Measurements from ENCODE around the gene SCRN1.

SCRN1 gene

GRCh38 chr7:29958667-29959358 lies 30.8 kb downstream of the SCRN1 start:
- no peak for DNase-seq (ENCODE audit: low spot score)
- TF ChIP-seq CTCF (IDR thresholded peaks at IDR 0.05) = no peak
- H3K4me3 ChIP-seq = no peak overlapping the region

GRCh38 chr7:29957521-29958310 lies 31.9 kb downstream of the SCRN1 start:
- Histone ChIP-seq H3K4me3 (no peak overlapping the region), H3K27ac (no peak overlapping the region)
- no peak for TF ChIP-seq CTCF (IDR thresholded peaks at IDR 0.05)
- DNase-seq (ENCODE audit: low spot score) = no peak

More at GRCh38 chr7:29958667-29959358, 30.8 kb downstream of the SCRN1 start:
- no peak overlapping the region for H3K27ac ChIP-seq

GRCh38 chr7:29956487-29956836 lies 33.1 kb downstream of the SCRN1 start:
- TF ChIP-seq CTCF (IDR thresholded peaks at IDR 0.05) = no peak
- no peak overlapping the region for H3K4me3 ChIP-seq
- no peak overlapping the region for H3K27ac ChIP-seq
- no peak for DNase-seq (ENCODE audit: low spot score)

- no peak for DNase-seq (ENCODE audit: low spot score)
- TF ChIP-seq CTCF (IDR thresholded peaks at IDR 0.05) = no peak
- H3K27ac ChIP-seq = no peak overlapping the region
- H3K4me3 ChIP-seq = no peak overlapping the region
These were observed 33.7 kb downstream of the SCRN1 start for GRCh38 chr7:29955799-29956486.

- no peak for DNase-seq (ENCODE audit: low spot score)
- Histone ChIP-seq H3K27ac (no peak overlapping the region), H3K4me3 (no peak overlapping the region)
- TF ChIP-seq CTCF (IDR thresholded peaks at IDR 0.05) = no peak
These were observed 34.4 kb downstream of the SCRN1 start for GRCh38 chr7:29955075-29955792.

- Histone ChIP-seq H3K4me3 (no peak overlapping the region), H3K27ac (no peak overlapping the region)
- TF ChIP-seq CTCF (IDR thresholded peaks at IDR 0.05) = no peak
- DNase-seq (ENCODE audit: low spot score) = no peak
These were observed 35.8 kb downstream of the SCRN1 start for GRCh38 chr7:29953726-29954347.
